HG03135 (cell line): ENCODE data around the gene EGFL7.

Source experiments
- ATAC-seq: cut with Tn5 transposase; IDR thresholded peaks from one replicate; pipeline ENCODE4 v1.9.1; 2021; ENCODE audit warnings: mild to moderate bottlenecking, moderate library complexity; ENCODE audit not compliant: unreplicated experiment

The EGFL7 gene

DNA sequence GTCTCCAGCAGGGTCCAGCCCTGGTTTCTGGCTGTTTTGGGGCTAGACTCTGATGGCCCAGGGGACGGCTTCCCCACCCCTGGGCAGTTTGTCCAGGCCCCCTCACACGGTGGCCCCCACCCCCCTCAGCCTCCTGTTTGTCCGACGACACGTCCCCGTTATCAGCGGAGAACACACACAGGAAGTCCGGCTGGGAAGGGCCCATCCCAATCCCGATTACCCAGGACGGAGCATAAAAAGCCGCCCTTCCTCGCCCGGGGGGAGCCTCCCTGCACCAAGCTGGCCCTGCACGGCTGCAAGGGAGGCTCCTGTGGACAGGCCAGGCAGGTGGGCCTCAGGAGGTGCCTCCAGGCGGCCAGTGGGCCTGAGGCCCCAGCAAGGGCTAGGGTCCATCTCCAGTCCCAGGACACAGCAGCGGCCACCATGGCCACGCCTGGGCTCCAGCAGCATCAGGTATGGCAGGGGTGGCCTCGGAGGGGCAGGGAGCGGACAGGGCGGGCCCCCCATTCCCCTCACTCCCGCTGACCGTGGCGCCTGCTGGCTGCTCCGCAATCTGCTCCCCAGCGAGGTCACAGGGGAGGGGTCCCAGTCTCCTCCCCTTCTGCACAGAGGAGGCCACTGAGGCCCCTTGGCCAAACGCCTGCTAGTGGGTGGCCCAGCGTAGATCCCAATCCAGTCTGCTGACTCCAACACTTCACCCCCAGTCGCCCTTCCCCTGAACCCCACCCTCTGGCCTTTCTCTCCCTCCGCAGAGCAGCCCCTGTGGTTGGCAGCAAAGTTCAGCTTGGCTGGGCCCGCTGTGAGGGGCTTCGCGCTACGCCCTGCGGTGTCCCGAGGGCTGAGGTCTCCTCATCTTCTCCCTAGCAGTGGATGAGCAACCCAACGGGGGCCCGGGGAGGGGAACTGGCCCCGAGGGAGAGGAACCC is at the start of gene EGFL7:
Gene EGFL7 (plus strand): TSS at position 261 of the 926 bp plus-strand sequence. CDS start 5,367 bp downstream, outside the sequence.
- ATAC-seq = no peak

DNA sequence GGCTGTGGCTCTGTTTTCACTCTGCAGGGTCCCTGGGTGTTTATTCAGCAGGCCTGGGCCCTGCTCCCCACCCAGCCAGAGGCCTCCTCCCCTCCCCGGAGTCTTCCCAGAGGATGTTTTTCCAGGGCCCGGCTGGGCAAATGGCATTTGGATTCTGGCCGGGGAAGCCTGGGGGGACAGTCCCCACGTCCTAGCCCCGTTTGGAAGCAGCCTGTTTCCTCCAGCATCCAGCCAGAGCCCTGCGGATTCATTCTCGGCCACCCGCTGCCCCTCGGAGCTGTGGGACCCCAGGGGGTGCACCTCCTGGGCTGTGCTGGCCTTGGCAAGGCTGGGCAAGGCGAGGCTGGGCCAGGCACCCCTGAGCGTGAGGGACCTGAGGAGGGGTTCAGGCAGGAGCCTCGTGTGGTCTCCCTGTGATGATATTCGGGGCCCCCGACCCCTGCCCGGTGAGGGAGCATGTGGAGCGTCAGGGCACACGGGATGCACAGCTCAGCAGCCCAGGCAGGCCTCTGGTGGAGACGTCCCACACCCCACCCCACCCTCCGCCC is 48.8 kb upstream of the EGFL7 start:
- ATAC-seq = no peak

DNA sequence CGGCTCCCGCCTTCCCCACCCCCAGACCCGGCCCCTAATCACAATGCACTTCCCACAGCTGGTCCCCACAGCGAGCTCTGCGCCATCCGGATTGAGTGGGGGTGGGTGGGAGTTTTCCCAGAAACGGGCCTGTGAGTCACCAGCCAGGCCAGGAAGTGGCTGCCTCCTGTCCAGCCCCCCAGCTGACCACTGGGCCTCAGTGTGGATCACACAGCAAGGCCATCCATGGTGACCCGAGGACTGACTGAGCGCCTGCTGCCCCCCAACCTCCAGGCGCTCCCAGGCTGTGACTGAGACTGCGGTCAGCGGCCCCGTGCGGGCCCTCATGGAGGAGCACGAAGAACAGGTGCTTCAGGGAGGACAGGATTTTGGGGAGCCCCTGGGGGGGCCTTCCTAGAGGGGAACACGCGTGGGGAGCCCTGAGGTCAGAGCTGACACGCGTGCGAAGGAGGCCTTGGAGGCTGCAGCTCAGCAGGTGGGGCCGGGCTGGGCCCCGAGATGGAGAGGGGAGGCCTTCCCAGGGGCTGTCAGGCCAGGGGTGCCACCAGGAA is 48.3 kb upstream of the EGFL7 start:
- ATAC-seq = no peak

DNA sequence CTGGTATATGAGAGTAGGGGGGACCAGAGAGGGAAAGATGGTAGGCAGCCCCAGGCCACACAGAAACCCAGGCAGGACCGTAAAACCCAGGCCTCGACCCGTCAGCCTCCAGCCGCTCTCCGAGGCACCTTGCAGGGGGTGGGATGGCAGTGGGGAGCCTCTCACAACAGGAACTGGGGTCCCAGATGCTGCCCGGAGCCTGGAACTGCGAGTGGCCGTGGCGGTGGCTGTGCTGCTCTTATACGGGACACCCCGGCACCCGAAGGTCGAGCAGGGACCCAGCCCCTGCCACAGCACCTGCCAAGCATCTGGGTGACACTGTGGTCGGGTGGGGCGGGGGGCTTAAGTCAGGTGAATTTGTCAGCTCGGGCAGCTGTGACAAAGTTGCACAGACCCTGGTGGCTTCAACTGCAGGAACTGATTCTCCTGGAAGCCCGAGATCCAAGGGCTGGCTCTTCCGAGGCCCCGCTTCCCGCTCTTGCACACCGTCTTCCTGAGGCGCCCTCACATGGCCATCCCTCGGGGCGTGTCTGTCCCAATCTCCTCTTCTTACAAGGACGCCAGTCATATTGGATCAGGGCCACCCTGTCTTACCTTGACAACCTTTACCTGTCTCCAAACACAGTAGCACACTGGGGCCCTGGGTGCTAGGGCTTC is 47.6 kb upstream of the EGFL7 start:
- no peak for ATAC-seq

DNA sequence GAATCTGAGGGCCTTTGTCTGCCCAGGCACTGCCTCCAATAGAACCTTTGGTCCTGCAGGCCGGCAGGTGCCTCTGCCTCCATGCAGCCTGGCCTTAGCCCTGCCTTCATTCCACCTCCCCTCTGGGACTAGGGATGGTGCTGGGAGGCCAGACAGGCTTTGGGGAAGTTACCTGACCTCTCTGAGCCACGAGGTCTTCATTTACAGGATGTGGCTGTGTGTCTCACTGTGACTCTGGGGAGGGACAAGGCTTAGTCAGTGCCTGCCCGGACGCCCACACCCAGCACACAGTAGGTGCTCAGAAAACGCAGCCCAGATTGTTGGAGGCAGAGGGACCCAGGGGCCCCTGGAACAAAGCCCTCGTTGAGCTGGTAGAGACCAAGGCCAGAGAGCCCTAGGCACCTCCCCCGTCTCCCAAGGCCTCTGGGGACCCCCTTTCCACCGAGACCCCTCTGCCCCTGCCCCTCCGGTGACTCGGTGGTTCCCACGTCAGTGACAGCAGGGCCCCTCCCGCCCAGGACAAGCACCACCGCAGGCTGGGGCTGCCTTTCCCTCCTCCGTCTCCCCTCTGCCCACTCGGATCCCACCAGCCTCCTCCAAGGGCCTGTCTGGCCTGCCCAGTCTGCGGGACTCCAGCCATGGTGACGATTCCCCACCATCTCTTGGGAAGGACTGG is 46.9 kb upstream of the EGFL7 start:
- ATAC-seq = no peak

DNA sequence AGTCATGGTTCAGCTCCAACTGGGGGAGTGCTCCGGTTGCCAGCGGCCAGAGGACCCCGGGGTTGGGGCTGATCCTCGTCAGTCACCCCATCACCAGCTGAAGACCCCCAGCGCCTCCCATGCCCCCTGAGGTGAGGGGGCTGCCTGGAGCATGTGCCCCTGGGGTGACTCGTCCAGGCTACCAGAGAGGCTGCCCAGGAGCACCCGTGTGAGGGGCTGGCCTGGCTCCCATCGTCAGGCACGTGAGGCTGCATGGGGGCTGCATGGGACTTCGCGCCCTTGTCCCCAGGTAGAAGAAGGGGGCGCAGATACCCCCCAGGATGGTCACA is 46.4 kb upstream of the EGFL7 start:
- no peak for ATAC-seq

DNA sequence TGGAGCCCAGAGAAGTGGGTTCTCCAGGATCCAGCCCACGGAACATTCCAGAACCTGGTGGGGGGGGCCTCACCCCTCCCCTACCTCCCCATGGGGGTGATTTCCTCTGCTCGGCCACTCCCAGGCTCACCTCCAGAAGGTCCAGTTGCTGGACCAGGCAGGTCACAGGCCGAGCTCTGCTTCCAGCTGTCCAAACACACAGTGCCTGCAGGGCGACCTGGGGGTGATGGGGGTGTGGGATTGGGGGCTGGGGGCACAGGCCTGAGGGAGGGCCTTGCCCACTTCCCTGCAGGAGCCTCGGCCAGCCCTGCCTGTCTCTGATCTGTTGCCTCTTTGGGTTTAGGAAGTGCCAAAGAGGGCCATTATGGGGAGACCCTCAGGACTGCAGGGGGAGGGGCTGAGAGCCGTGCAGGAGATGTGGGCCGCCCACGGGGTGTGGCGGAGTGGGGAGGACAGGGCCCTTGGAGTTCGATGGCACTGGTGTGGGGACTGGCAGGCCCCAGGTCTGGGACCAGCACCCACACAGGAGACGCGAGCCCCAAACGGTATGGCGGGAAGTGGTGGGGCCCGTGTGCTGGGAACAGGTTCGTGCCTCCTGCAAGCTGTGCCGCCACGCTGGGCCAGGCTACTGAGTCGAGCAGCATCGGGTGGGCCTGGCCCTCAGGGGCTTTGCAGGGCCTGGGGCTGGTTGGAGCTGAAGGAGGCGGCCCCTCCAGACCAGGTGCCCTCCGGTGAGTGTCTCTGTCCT is 45.6 kb upstream of the EGFL7 start:
- ATAC-seq = no peak

DNA sequence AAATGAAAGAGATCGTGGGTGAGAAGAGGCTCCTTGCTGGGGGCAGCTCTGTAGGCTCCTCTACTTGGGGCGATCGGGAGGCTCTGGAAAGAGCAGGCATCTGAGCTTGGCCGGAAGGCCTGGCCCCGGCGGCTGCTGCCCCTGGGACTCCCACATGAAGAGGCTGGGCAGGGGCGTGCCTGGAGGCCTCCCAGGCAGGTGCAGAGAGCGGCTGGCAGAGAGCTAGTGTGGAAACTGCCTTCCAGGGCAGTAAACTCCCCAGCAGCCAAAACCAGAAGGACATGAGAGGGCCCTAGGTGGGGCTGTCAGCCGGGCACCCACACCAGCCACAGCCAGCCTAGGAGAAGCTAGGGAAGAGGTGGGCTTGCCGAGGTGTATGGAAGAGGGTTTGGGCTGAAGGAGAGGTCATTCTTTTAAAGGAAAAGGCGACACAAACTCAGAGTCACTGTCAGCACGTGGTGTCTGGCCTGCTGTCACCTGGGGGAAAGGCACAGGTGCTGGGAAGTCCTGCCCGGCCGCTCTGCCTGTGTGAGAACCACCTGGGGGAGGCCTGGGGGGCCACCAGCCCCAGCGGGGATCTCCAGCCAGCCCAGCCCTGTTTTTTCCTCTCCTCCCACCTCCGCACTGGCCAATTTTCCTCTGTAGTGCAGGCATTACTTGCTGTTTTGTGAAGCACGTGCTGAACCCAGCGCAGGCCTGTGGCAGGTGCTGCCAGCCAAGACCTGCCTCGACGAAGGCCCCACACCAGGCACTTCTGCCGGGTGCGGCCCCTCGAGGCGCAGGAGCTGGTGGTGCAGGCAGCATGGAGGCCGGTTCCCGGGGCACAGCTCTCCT is 44.8 kb upstream of the EGFL7 start:
- no peak for ATAC-seq

DNA sequence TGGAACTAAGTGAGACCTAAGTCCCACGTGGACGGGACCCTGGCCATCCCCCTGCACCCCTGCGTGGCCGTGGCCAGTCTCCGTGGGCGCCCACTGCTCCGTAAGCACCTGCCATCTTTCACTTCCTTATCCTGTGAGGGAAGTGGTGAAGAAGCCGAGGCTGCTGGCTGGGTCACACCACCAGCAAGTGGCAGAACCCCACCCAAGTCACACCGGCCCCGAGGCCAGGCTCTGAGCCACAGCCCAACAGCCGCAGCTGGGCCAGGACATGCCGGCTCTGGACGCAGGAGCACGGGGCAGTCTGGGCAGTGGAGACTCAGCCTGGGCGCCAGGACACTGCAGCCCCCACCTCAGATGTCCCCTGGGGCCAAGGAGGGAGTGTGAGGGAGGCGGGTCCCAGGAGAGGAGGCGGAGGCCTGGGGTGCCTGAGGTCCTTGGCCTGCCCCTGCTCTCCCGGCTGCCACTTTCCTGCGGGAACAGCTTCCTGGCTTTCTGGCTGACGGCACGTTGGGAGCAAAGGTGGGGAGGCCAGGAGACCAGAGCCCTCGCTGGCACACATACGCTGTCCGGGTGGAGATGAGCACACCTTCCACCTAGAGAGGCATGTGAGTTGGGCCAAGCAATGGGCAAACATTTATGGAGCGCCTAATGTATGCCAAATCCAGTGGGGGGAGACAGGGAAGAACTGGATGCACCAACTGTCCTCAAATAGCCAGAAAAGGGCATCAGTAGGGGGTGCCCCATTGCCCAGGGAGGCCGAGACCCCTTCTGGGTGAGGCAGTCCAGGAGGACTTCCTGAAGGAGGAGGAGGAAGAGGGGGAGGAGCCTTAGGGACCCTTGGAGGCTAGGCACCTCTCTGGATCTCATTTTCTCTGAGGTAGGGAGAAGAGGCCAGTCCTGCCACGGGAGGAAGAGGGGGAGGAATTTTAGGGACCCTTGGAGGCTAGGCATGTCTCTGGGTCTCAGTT is 43.9 kb upstream of the EGFL7 start:
- no peak for ATAC-seq

DNA sequence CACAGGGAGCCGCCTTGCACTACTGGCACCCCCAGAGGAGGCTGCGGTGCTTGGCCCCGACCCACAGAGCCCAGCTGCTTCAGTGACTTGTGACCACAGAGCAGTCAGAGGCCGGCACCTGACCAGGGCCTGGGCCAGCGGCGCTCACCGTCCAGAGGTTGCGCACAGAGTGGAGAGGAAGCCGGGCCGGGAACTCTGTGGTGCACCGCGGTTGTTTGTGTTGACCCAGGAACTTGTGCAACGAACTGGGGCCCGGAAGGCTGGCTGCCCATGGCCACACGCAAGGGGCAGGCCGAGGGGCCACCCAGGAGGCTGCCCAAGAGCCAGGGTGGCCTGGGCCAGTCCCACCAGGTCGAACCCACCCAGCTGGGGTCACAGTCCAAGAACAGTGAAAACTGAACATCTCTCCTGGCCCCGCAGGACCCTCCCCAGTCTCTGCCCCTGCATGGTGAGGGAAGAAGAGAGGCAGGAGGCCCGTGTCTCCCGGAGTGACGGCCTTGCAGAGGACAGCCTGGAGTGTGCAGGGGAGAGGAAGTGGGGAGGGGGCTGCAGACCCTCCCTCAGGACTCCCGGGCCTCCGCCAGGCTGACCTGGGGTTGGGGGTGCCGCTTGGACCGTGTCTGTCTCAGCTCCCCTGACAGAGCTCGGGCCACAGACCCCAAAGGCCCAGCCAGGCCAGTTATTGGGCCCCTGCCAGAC is 42.8 kb upstream of the EGFL7 start:
- no peak for ATAC-seq

DNA sequence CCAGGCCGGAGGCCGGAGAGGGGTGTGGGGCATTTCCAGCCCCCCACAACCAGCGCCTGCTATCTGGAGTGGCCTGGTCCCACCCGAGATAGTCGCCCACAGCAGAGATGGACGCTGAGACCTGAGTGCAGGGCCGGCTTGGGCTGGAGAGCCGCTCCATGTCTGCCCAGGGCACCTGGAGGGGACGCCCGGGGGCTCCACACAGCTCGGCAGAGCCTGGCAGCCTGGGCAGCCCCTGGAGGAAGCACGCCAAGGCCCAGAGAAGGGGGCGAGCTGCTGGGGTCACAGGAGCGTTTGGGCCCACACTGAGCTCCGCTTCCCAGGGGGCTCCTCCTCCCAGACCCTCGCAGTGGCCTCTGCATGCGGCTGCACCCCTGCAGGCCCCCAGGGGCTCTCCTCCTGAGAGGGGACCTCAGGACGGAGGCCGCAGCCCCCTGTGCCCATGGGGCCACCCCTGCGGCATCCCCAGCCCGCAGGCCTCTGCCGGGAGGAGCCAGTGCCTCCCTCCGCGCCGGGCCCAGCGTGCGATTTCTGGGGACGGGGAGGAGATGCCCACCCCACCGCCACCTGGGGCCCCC is 42.2 kb upstream of the EGFL7 start:
- ATAC-seq = no peak

DNA sequence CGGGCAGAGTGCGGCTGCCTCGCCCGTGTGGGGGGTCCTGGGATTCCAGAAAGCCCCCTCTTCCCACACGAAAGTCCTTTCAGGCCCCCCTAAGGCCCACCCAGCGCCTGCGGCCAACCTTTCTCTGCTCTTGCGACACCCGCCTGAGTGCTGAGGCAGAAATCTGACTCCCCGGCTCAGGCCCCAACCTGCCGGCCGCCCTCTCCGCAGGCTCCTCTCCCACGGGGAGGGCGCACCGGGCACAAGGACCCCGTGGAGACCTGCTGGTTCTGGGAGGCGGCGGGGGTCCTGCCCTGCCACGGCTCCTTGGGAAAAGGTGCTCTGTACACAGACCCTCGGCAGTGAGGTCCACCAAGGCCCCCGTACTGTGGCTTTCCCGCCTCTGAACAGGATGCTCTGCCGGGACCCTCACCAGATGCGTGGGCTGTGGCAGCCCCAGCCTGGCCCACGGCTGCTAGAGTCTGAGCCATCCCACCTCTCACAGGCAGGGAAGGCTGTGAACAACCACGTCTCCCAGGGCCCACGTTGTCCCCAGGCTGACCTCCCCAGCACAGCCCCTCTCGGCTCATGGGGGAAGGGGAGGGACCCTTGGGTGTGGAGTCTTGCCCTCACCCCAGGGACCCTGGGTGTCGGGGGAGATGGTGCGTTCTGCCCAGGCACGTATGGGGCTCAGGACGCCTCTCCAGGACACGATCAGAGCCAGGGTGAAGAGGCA is 41.5 kb upstream of the EGFL7 start:
- no peak for ATAC-seq

DNA sequence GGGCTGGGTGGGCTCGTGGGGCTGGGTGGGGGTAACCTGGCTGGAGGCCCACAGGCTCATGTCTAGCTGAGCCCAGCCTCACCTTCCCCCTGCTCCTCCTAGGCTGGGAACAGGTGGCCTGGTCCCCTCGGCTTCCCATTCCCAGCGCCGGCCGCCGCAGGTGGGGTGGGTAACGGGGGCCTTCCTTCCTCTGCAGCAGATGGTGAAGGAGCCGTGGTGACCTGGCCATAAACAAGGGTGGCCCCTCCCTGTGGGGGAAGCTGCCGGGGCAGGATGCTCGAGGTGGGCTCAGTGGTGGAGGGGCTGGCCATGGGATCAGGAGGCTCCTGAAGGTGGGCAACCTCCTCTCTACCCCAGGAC is 41.0 kb upstream of the EGFL7 start:
- ATAC-seq = no peak

DNA sequence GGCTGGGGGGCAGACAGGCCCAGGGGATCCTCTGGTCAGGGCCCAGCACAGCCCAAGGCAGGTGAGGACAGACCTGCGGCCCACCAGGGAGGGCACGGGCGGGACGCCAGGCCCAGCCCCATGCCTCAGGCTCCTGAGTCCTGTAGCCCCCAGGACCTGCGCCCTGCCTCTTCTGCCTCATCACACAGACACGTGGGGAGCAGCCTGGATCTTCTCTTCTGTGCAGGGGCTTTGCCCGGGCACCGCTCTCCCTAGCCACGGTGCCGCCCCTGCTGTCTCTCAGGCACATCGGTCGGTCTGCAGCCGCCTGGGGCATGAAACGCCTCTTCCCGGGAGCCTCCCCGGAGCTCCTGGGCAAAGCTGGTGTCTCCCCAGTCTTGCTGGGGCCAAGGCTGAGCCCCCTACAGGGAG is 40.2 kb upstream of the EGFL7 start:
- ATAC-seq = no peak

DNA sequence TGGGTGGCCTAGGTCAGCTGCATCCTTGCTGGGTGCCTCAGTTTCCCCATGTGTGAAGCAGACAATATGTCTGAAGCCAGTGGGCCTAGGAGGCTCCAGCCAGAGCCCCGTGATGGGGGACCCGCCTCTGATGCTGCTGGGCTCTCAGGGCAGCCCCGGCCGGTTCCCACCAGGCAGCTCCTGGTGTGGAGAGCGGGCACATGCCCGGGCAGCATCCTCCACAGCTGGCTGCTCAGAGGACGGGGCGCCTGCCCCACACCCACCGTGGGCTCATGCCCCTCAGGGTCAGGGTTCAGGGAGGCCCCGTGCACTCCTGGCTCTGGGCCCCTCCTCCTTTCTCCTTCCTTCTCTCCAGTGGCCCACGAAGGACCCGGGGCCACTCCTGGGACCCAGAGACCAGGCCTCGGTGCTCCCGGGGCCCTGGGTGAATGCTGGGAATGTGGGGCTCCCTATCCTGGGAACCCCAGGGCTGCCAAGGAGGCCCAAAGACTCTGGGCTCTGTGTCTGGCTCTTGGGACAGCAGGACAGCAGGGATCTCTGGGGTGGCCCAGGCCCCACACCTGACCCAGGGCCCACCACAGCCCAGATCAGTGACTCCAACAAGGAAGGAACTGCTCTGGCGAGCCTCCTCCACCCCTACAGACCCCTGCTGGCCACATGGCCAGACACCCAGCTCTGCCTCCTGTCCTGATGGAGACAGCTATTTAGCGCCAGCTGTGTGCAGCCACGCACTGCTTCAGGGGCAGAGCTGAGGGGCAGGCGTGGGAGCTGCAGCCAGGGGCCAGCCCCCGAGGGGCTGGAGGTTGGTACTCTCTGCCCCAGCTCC is 39.5 kb upstream of the EGFL7 start:
- no peak for ATAC-seq

DNA sequence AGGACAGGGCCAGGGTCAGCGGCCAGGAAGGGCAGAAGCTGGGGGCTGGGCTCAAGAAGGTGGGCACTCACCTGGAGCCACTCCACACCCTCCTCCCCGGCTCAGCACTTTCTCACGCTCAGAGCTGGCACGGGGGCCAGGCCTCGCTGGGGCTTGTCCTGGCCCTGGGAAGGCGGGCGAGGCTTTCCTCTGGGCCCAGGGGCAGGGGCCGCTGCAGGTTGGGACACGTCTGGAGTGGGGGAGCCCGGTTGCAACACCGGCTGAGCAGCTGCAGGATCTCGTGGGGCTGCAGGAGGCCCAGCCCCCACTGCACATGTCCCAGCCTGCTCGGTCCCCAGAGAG is 38.9 kb upstream of the EGFL7 start:
- ATAC-seq = no peak
